ENCODE results near the gene PTPRN2.

Gene PTPRN2

GRCh38 chr7:157542068-157543021, 1045.3 kb downstream of the PTPRN2 start:
- no peak for TF ChIP-seq CTCF (conservative IDR thresholded peaks at IDR 0.05; ENCODE audit: low read length)
- no peak overlapping the region for H3K4me3 ChIP-seq (ENCODE audit: low read length)
- no peak for DNase-seq (ENCODE audit: low read depth)

- no peak for DNase-seq (ENCODE audit: low read depth)
- no peak for TF ChIP-seq CTCF (conservative IDR thresholded peaks at IDR 0.05; ENCODE audit: low read length)
- no peak overlapping the region for H3K4me3 ChIP-seq (ENCODE audit: low read length)
These were observed 1046.1 kb downstream of the PTPRN2 start for GRCh38 chr7:157541295-157542067.

GRCh38 chr7:157540606-157541294, 1046.9 kb downstream of the PTPRN2 start:
- no peak overlapping the region for H3K4me3 ChIP-seq (ENCODE audit: low read length)
- TF ChIP-seq CTCF (conservative IDR thresholded peaks at IDR 0.05; ENCODE audit: low read length) = no peak
- no peak for DNase-seq (ENCODE audit: low read depth)

- DNase-seq (ENCODE audit: low read depth) = no peak
- TF ChIP-seq CTCF (conservative IDR thresholded peaks at IDR 0.05; ENCODE audit: low read length) = no peak
- H3K4me3 ChIP-seq (ENCODE audit: low read length) = no peak overlapping the region
These were observed 1047.6 kb downstream of the PTPRN2 start for GRCh38 chr7:157540020-157540419.

GRCh38 chr7:157539521-157539920, 1048.1 kb downstream of the PTPRN2 start:
- TF ChIP-seq CTCF (conservative IDR thresholded peaks at IDR 0.05; ENCODE audit: low read length) = no peak
- no peak for DNase-seq (ENCODE audit: low read depth)
- H3K4me3 ChIP-seq (ENCODE audit: low read length) = no peak overlapping the region

- no peak for DNase-seq (ENCODE audit: low read depth)
These were observed 1048.9 kb downstream of the PTPRN2 start for GRCh38 chr7:157538735-157539134.

More at GRCh38 chr7:157538735-157539134, 1048.9 kb downstream of the PTPRN2 start:
- TF ChIP-seq CTCF (conservative IDR thresholded peaks at IDR 0.05; ENCODE audit: low read length) = no peak
- no peak overlapping the region for H3K4me3 ChIP-seq (ENCODE audit: low read length)

All from AG10803 (cell line).